ENCODE results near the gene TFR2. TPM values are rescaled to one million over a fixed set of nuclear protein-coding genes. Genes with fewer than 3 reads are reported as not detected.

Gene TFR2
- total and polyA plus RNA-seq, 2 of the 13 experiments (the other 11 are each of a cell fraction or from before 2014, with no cell fraction given) = 36.9 to 64.2 TPM

GRCh38 chr7:100599911-100600729, 41.2 kb downstream of the TFR2 start (continued):
- peak; percentile 82 for TF ChIP-seq HIC2 (CRISPR knock-in tag; IDR thresholded peaks at IDR 0.05; ENCODE audit: low read depth)
- TF ChIP-seq REL (CRISPR knock-in tag; conservative IDR thresholded peaks at IDR 0.05) = no peak
- TF ChIP-seq SALL1 (CRISPR knock-in tag; IDR thresholded peaks at IDR 0.05) = 0 out of 2 replicates have a peak, but pooled peaks have one; percentile 10
- no peak for TF ChIP-seq MTA3 (CRISPR knock-in tag; IDR thresholded peaks at IDR 0.05)
- peak; percentile 64 for TF ChIP-seq CTCF (CRISPR knock-in tag; IDR thresholded peaks at IDR 0.05)
- TF ChIP-seq MED8 (CRISPR knock-in tag; IDR thresholded peaks at IDR 0.05; ENCODE audit: insufficient replicate concordance) = no peak
- TF ChIP-seq HNRNPL (IDR thresholded peaks at IDR 0.05; ENCODE audit: low read depth, low read length) = peak; percentile 93
- TF ChIP-seq ZSCAN12 (CRISPR knock-in tag; IDR thresholded peaks at IDR 0.05) = no peak
- no peak for TF ChIP-seq IRF1 (CRISPR knock-in tag; IDR thresholded peaks at IDR 0.05; ENCODE audit: low read depth)
- peak; percentile 18; the same call in 1 of the 2 replicates for TF ChIP-seq SIN3A (IDR thresholded peaks at IDR 0.05; ENCODE audit: borderline replicate concordance, low read depth, low read length)
- no peak for TF ChIP-seq MED1 (CRISPR knock-in tag; IDR thresholded peaks at IDR 0.05)
- TF ChIP-seq ZNF501 (CRISPR knock-in tag; IDR thresholded peaks at IDR 0.05) = peak; percentile 48; the same call in 1 of the 2 replicates
- TF ChIP-seq HMGA1 (CRISPR knock-in tag; conservative IDR thresholded peaks at IDR 0.05) = no peak
- TF ChIP-seq GABPB1 (CRISPR knock-in tag; IDR thresholded peaks at IDR 0.05) = peak; percentile 32; the same call in 1 of the 2 replicates
